ENCODE results near the gene OR52W1.

Gene OR52W1

GRCh38 chr11:6224421-6224820 lies 25.4 kb downstream of the OR52W1 start:
- TF ChIP-seq EZH2phosphoT487 (IDR thresholded peaks at IDR 0.05; ENCODE audit: low read depth) (no peak), CTCF (IDR thresholded peaks at IDR 0.05; ENCODE audit: low read depth, low read length) (no peak)
- Histone ChIP-seq H3K4me3 (ENCODE audit: low read length) (no peak overlapping the region), H3K27ac (ENCODE audit: low read length) (no peak overlapping the region), H2AFZ (ENCODE audit: low read depth, low read length) (no peak overlapping the region), H3K9ac (ENCODE audit: low read length) (no peak overlapping the region), H4K20me1 (ENCODE audit: insufficient read depth, low read length) (peaks cover 7% of the 10 kb centered on the region; the same call in 1 of the 2 replicates), H3K4me1 (ENCODE audit: low read length) (no peaks in the 10 kb centered on the region), H3K79me2 (ENCODE audit: low read length) (peaks cover 2% of the 10 kb centered on the region; the same call in 1 of the 2 replicates), H3K4me2 (ENCODE audit: low read length) (no peak overlapping the region), H3K9me3 (ENCODE audit: insufficient read depth, low read length) (no peaks in the 10 kb centered on the region), H3K27me3 (ENCODE audit: low read depth, low read length) (no peaks in the 10 kb centered on the region), H3K36me3 (replicated peaks; ENCODE audit: low read depth, low read length) (peaks cover 14% of the 10 kb centered on the region)

GRCh38 chr11:6225024-6225423 lies 26.0 kb downstream of the OR52W1 start:
- Histone ChIP-seq H3K79me2 (ENCODE audit: low read length) (peaks cover 4% of the 10 kb centered on the region; the same call in 1 of the 2 replicates), H3K9ac (ENCODE audit: low read length) (no peak overlapping the region), H3K27me3 (ENCODE audit: low read depth, low read length) (no peaks in the 10 kb centered on the region), H3K4me1 (ENCODE audit: low read length) (no peaks in the 10 kb centered on the region), H3K36me3 (replicated peaks; ENCODE audit: low read depth, low read length) (peaks cover 13% of the 10 kb centered on the region), H3K4me3 (ENCODE audit: low read length) (no peak overlapping the region), H3K27ac (ENCODE audit: low read length) (no peak overlapping the region), H3K4me2 (ENCODE audit: low read length) (no peak overlapping the region), H3K9me3 (ENCODE audit: insufficient read depth, low read length) (no peaks in the 10 kb centered on the region), H2AFZ (ENCODE audit: low read depth, low read length) (no peak overlapping the region), H4K20me1 (ENCODE audit: insufficient read depth, low read length) (peaks cover 7% of the 10 kb centered on the region; the same call in 1 of the 2 replicates)
- TF ChIP-seq CTCF (IDR thresholded peaks at IDR 0.05; ENCODE audit: low read depth, low read length) (no peak), EZH2phosphoT487 (IDR thresholded peaks at IDR 0.05; ENCODE audit: low read depth) (no peak)

- no peak for TF ChIP-seq CTCF (IDR thresholded peaks at IDR 0.05; ENCODE audit: low read depth, low read length)
- no peak for TF ChIP-seq EZH2phosphoT487 (IDR thresholded peaks at IDR 0.05; ENCODE audit: low read depth)
- H3K27me3 ChIP-seq (ENCODE audit: low read depth, low read length), result no peaks in the 10 kb centered on the region
- no peaks in the 10 kb centered on the region for H3K9me3 ChIP-seq (ENCODE audit: insufficient read depth, low read length)
- H4K20me1 ChIP-seq (ENCODE audit: insufficient read depth, low read length), result peaks cover 11% of the 10 kb centered on the region; the same call in 1 of the 2 replicates
- H3K9ac ChIP-seq (ENCODE audit: low read length), result no peak overlapping the region
- H3K4me2 ChIP-seq (ENCODE audit: low read length), result no peak overlapping the region
- no peak overlapping the region for H3K4me3 ChIP-seq (ENCODE audit: low read length)
- H2AFZ ChIP-seq (ENCODE audit: low read depth, low read length), result no peak overlapping the region
- no peaks in the 10 kb centered on the region for H3K4me1 ChIP-seq (ENCODE audit: low read length)
- no peak overlapping the region for H3K27ac ChIP-seq (ENCODE audit: low read length)
- peaks cover 9% of the 10 kb centered on the region; the same call in 1 of the 2 replicates for H3K79me2 ChIP-seq (ENCODE audit: low read length)
- peaks cover 8% of the 10 kb centered on the region for H3K36me3 ChIP-seq (replicated peaks; ENCODE audit: low read depth, low read length)
These were observed 26.9 kb downstream of the OR52W1 start for GRCh38 chr11:6225896-6226295.

- Histone ChIP-seq H3K9me3 (ENCODE audit: insufficient read depth, low read length) (no peaks in the 10 kb centered on the region), H3K9ac (ENCODE audit: low read length) (no peak overlapping the region), H3K36me3 (replicated peaks; ENCODE audit: low read depth, low read length) (no peaks in the 10 kb centered on the region), H2AFZ (ENCODE audit: low read depth, low read length) (no peak overlapping the region), H3K4me3 (ENCODE audit: low read length) (no peak overlapping the region), H3K27me3 (ENCODE audit: low read depth, low read length) (no peaks in the 10 kb centered on the region), H3K27ac (ENCODE audit: low read length) (no peak overlapping the region), H3K4me1 (ENCODE audit: low read length) (peaks cover 3% of the 10 kb centered on the region), H3K4me2 (ENCODE audit: low read length) (no peak overlapping the region), H3K79me2 (ENCODE audit: low read length) (peaks cover 15% of the 10 kb centered on the region), H4K20me1 (ENCODE audit: insufficient read depth, low read length) (peaks cover 11% of the 10 kb centered on the region; the same call in 1 of the 2 replicates)
- TF ChIP-seq CTCF (IDR thresholded peaks at IDR 0.05; ENCODE audit: low read depth, low read length) (no peak), EZH2phosphoT487 (IDR thresholded peaks at IDR 0.05; ENCODE audit: low read depth) (no peak)
These were observed 29.5 kb downstream of the OR52W1 start for GRCh38 chr11:6228520-6228919.

Data from OCI-LY3 (cell line).